Measurements from ENCODE around the gene DLX3.

DNA sequence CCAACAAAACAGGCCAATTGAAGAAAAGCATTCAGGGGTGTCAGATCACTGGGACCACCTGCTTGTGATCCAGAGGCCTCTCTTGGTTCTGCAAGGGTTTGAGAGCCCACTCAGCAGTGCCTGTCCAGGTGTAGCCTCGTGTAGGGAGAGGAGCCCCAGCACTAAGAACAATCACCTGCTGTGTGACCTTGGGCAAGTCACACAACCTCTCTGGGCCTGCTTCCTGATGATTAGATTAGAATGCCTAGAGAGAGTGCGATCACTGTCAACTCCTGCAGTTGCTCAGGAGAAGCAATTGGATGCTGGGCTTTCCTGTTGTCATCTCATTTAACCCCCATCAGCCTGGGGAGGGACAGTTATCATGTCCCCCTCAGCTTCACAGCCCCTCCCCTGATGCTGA is 10.2 kb downstream of the DLX3 start:
- TF ChIP-seq, protein P1, sequence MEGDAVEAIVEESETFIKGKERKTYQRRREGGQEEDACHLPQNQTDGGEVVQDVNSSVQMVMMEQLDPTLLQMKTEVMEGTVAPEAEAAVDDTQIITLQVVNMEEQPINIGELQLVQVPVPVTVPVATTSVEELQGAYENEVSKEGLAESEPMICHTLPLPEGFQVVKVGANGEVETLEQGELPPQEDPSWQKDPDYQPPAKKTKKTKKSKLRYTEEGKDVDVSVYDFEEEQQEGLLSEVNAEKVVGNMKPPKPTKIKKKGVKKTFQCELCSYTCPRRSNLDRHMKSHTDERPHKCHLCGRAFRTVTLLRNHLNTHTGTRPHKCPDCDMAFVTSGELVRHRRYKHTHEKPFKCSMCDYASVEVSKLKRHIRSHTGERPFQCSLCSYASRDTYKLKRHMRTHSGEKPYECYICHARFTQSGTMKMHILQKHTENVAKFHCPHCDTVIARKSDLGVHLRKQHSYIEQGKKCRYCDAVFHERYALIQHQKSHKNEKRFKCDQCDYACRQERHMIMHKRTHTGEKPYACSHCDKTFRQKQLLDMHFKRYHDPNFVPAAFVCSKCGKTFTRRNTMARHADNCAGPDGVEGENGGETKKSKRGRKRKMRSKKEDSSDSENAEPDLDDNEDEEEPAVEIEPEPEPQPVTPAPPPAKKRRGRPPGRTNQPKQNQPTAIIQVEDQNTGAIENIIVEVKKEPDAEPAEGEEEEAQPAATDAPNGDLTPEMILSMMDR (IDR thresholded peaks at IDR 0.05), result no peak
- no peak for TF ChIP-seq POLR2A (IDR thresholded peaks at IDR 0.05; ENCODE audit: low read length)
- TF ChIP-seq HOXA7 (CRISPR knock-in tag; IDR thresholded peaks at IDR 0.05), result no peak

All from A549 (cell line).